Measurements from ENCODE around the gene MRPL37.

DNA sequence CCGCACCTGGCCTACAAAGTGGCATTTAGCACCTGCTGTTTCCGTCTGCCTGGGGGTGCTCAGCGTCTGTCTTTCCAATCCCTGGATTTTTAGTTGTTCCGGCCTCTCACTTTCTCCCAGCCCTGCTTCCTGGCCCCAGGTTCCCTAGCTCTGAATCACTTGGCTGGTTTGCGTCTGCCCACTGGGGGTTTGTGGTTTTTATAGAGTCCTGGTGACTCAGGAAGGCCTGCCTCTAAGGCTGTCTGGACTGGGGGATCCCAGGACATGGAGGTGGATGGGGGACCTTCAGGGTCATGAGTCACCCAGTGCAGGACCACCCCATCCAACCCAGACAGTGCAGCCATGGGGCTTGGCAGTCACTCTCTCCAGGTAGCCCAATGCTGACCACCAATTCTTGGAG is 53.5 kb downstream of the MRPL37 start:
- TF ChIP-seq, protein P1, sequence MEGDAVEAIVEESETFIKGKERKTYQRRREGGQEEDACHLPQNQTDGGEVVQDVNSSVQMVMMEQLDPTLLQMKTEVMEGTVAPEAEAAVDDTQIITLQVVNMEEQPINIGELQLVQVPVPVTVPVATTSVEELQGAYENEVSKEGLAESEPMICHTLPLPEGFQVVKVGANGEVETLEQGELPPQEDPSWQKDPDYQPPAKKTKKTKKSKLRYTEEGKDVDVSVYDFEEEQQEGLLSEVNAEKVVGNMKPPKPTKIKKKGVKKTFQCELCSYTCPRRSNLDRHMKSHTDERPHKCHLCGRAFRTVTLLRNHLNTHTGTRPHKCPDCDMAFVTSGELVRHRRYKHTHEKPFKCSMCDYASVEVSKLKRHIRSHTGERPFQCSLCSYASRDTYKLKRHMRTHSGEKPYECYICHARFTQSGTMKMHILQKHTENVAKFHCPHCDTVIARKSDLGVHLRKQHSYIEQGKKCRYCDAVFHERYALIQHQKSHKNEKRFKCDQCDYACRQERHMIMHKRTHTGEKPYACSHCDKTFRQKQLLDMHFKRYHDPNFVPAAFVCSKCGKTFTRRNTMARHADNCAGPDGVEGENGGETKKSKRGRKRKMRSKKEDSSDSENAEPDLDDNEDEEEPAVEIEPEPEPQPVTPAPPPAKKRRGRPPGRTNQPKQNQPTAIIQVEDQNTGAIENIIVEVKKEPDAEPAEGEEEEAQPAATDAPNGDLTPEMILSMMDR (conservative IDR thresholded peaks at IDR 0.05 in 1 of 2, IDR thresholded peaks at IDR 0.05 in 1 of 2; ENCODE audit: extremely low read depth in 1 of 2, insufficient read depth in 1 of 2, low read depth in 1 of 2, low read length in 2 of 2), result no peak
- no peak for TF ChIP-seq EZH2 (IDR thresholded peaks at IDR 0.05; ENCODE audit: borderline replicate concordance, low read length)

Data from mammary epithelial cell (primary cell).